ENCODE measurements around the gene RSU1. TPM values are rescaled to one million over a fixed set of nuclear protein-coding genes. Genes with fewer than 3 reads are reported as not detected.

RSU1 gene
- total and polyA plus RNA-seq, 2 donors (not counting 3 experiments of a cell fraction or from before 2014, with no cell fraction given): 80.2 to 104 TPM

- Histone ChIP-seq H3K4me3 (replicated peaks in 1 of 3; ENCODE audit: insufficient read depth in 1 of 3, low read depth in 1 of 3, low read length in 3 of 3) (no peak overlapping the region), H3K79me2 (ENCODE audit: control insufficient read depth, insufficient read depth, low read length) (peaks cover 55% of the 10 kb centered on the region), H3K4me2 (ENCODE audit: insufficient read depth, low read length) (no peak overlapping the region), H4K20me1 (replicated peaks; ENCODE audit: control insufficient read depth, extremely low read depth, insufficient read depth, low read length) (peaks cover 3% of the 10 kb centered on the region), H3K9me3 (replicated peaks; ENCODE audit: control insufficient read depth, insufficient read depth, low read length) (no peaks in the 10 kb centered on the region), H2AFZ (ENCODE audit: low read depth, low read length) (no peak overlapping the region), H3K27ac (ENCODE audit: insufficient read depth, low read depth, low read length) (no peak overlapping the region), H3K36me3 (ENCODE audit: control insufficient read depth in 2 of 2, extremely low read depth in 1 of 2, insufficient read depth in 2 of 2, low read length in 2 of 2) (peaks cover 0 to 3% of the 10 kb centered on the region in 2 experiments), H3K9ac (replicated peaks; ENCODE audit: extremely low read depth, insufficient read depth, low read length) (no peak overlapping the region), H3K9me1 (replicated peaks; ENCODE audit: control insufficient read depth, extremely low read depth, insufficient read depth, low read length) (no peaks in the 10 kb centered on the region), H3K4me1 (ENCODE audit: control insufficient read depth, extremely low read depth, insufficient read depth, low read length) (peaks cover 27% of the 10 kb centered on the region), H3K27me3 (ENCODE audit: control insufficient read depth in 2 of 2, insufficient read depth in 2 of 2, low read length in 2 of 2) (no peaks in the 10 kb centered on the region)
- POLR2A ChIA-PET: interaction anchor here (0.5 kb wide), 1 partner anchor 37 kb away, joined by 5 read pairs; no protein-coding TSS in a partner anchor
- FAIRE-seq: no peak
- TF ChIP-seq JUN (IDR thresholded peaks at IDR 0.05; ENCODE audit: borderline replicate concordance, insufficient read depth, insufficient read length, low read depth): no peak
- intact Hi-C loops (cut with micrococcal nuclease) (no loop called here), dilution Hi-C loops (cut with MboI; ENCODE audit: extremely low pct_ligation_motif_present, low sequenced_read_pairs) (no loop called here)
- no TSS peak for BruUV-seq (replicated peaks)
- DNase-seq (ENCODE audit: low read depth, low spot score): no peak
- CTCF ChIA-PET: interaction anchor here (1.4 to 3.6 kb wide), 3 partner anchors 36 to 912 kb away, joined by 4 to 35 read pairs (median 10); no protein-coding TSS in a partner anchor
Observed at GRCh38 chr10:16814012-16814411, 3.2 kb downstream of the RSU1 start.

- Histone ChIP-seq H3K27me3 (ENCODE audit: control insufficient read depth in 2 of 2, insufficient read depth in 2 of 2, low read length in 2 of 2) (no peaks in the 10 kb centered on the region), H3K27ac (ENCODE audit: insufficient read depth, low read depth, low read length) (no peak overlapping the region), H3K9ac (replicated peaks; ENCODE audit: extremely low read depth, insufficient read depth, low read length) (no peak overlapping the region), H3K4me1 (ENCODE audit: control insufficient read depth, extremely low read depth, insufficient read depth, low read length) (peaks cover 22% of the 10 kb centered on the region), H3K9me1 (replicated peaks; ENCODE audit: control insufficient read depth, extremely low read depth, insufficient read depth, low read length) (no peaks in the 10 kb centered on the region), H3K36me3 (ENCODE audit: control insufficient read depth in 2 of 2, extremely low read depth in 1 of 2, insufficient read depth in 2 of 2, low read length in 2 of 2) (peaks cover 0 to 3% of the 10 kb centered on the region in 2 experiments), H3K4me3 (replicated peaks in 1 of 3; ENCODE audit: insufficient read depth in 1 of 3, low read depth in 1 of 3, low read length in 3 of 3) (no peak overlapping the region), H3K9me3 (replicated peaks; ENCODE audit: control insufficient read depth, insufficient read depth, low read length) (no peaks in the 10 kb centered on the region), H3K79me2 (ENCODE audit: control insufficient read depth, insufficient read depth, low read length) (peaks cover 62% of the 10 kb centered on the region), H4K20me1 (replicated peaks; ENCODE audit: control insufficient read depth, extremely low read depth, insufficient read depth, low read length) (peaks cover 5% of the 10 kb centered on the region), H3K4me2 (ENCODE audit: insufficient read depth, low read length) (no peak overlapping the region), H2AFZ (ENCODE audit: low read depth, low read length) (no peak overlapping the region)
- TF ChIP-seq GATA2 (IDR thresholded peaks at IDR 0.05; ENCODE audit: insufficient read depth, insufficient read length, low read depth, low read length) (no peak), CTCF (IDR thresholded peaks at IDR 0.05; ENCODE audit: extremely low read depth in 1 of 2, insufficient read depth in 1 of 2, low read depth in 1 of 2, low read length in 2 of 2) (no peak), JUN (IDR thresholded peaks at IDR 0.05; ENCODE audit: borderline replicate concordance, insufficient read depth, insufficient read length, low read depth) (no peak), MAX (IDR thresholded peaks at IDR 0.05; ENCODE audit: insufficient read depth, insufficient read length) (no peak), EZH2 (IDR thresholded peaks at IDR 0.05; ENCODE audit: borderline replicate concordance, low read depth, low read length, severe bottlenecking) (no peak), FOS (IDR thresholded peaks at IDR 0.05; ENCODE audit: borderline replicate concordance, insufficient read depth, low read length) (no peak), POLR2A (IDR thresholded peaks at IDR 0.05; ENCODE audit: low read depth, low read length) (no peak), MYC (IDR thresholded peaks at IDR 0.05; ENCODE audit: low read depth, low read length) (no peak), POLR2AphosphoS5 (IDR thresholded peaks at IDR 0.05; ENCODE audit: insufficient read depth, low read depth, low read length) (no peak)
- intact Hi-C loops (cut with micrococcal nuclease): no loop called here
- dilution Hi-C loops (cut with MboI; ENCODE audit: extremely low pct_ligation_motif_present, low sequenced_read_pairs): no loop called here
- no peak for DNase-seq (ENCODE audit: low read depth, low spot score)
- no peak for FAIRE-seq
- BruUV-seq (replicated peaks): no TSS peak
- ChIA-PET POLR2A (interaction anchor here (0.7 kb wide), 1 partner anchor 347 kb away, joined by 4 read pairs; no protein-coding TSS in a partner anchor), CTCF (interaction anchor here (0.9 to 3.6 kb wide), 7 partner anchors 8 to 927 kb away, joined by 3 to 35 read pairs (median 6); no protein-coding TSS in a partner anchor)
Observed at GRCh38 chr10:16812676-16813075, 4.5 kb downstream of the RSU1 start.
